Measurements from ENCODE around the gene KLHL29.
"Not testable (repeated sequence)": the region's sequence is repeated elsewhere in the genome, so short reads cannot be mapped to it uniquely, and the experiment has no call there.

The KLHL29 gene

GRCh38 chr2:23384551-23385343 lies at the start of gene KLHL29:
KLHL29 (plus strand) TSS chr2:23385179; CDS start chr2:23562197, 177,018 bp downstream.
- peak in 46 of 56 donors; percentile 4 to 79 (median 50) for DNase-seq

GRCh38 chr2:23335550-23335949 lies 49.4 kb upstream of the KLHL29 start:
- no peak for DNase-seq

DNA sequence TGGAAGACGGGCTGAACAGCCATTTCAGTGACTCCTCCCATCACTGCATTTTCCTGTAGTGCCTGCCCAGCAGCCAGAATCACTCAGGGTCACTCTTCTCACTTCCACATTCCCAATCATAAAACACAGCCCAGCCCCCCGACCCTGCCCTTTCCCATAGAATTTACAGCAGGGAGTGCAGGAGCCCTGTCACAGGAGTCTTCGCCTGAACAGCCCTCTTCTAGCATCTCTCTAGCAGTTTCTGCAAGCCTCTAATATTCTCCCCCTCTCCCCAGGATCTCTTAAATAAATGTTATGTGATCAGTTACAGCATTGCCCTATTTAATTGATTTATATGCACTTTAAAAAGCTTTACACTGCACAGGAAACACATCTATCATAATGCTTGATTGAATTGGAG lies 42.9 kb upstream of the KLHL29 start:
- DNase-seq: no peak

GRCh38 chr2:23346029-23346428 lies 39.0 kb upstream of the KLHL29 start:
- DNase-seq: no peak

- no peak for DNase-seq
These were observed 38.2 kb upstream of the KLHL29 start for GRCh38 chr2:23346781-23347180.

DNA sequence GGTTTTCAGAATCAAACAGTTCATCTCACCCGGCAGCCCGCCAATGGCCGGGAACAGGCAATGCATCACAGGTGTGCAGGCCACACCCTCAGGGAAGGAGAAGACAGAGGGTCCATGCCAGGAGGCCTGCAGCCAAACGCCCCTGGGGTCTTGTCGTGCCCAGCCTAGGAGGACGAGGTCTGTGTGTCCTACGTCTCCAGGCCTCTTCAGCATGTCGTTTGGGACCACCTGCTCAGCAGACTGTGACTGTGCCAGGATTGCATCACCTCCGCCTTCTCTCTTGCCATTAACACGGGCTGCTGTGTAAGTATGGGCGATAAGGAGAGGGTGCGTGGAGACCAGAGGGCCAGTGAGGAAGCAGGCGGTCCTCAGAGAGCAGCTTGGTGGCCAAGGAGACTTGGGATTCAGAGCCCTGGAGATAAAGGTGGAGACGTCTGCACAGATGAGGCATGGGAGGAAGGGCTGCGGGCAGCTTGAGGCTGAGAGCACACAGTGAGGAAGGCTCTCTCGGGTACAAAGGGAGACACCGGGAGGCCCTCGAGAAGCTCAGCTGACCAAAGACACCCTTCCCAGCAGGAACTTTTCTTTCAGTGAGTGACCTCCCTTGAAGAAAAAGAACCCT lies 37.4 kb upstream of the KLHL29 start:
- DNase-seq: no peak

DNA sequence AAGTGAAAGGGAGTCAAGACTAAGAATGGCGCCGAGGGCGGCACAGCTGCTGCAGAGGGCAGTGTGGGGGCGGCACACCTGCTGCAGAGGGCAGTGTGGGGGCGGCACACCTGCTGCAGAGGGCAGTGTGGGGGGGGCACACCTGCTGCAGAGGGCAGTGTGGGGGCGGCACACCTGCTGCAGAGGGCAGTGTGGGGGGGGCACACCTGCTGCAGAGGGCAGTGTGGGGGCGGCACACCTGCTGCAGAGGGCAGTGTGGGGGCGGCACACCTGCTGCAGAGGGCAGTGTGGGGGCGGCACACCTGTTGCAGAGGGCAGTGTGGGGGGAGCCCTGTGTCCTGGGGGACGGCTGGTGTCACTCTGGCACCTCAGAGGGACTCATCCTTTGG lies 36.9 kb upstream of the KLHL29 start:
- DNase-seq: not testable (repeated sequence)

DNA sequence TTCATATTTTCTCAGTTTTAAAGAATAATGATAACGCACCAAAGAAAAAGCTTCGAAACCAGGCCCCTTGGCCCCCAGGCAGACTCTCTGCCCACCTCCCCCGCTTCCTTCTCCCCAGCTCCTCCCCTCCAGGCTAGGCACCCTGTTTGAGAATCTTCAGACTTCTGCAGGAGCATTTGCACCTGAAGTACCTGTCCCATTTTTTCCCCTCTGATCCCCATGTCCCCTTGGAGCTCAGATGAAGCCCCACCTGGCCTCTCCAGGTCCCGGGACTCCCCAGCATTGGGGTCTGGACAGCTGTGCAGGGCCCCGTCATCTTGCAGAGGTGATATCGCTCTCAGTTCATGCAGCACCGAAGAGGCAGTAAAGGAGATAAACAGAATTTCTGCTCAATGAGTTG lies 35.5 kb upstream of the KLHL29 start:
- DNase-seq: no peak

DNA sequence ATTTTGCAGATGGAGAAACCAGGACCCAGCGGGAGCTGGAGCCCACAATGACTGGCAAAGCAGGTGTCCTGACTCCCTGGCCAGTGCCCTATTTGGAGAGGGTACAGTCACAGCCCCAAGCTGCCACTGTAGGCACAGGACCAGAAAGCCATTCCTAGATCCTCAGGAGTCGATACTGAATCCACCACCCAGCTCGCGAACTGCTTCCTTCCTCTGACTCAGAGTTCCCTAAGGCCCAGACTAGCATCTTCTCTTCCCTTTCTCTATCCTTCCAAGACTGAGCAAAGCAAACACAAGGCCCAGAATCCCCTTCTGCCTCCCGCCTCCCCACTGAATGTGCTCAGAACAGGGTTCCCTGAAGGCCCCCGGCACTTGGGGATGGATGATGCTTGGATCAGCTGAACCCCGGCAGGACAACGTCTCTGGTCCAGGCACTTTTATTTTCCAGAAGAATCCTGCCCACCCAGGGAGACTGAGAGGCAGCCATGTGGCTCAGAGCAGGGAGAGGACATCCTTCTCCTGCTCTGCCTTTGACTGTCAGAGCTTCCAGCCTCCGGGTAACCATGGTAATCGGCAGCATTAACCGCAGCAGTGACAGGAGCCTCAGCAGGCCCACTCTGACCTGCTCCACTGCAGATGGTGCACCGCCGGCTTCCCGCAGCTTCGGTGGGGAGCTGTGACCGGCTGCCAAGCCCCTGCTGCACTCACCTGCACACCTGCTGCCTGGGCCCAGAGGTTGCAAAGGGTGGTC lies 34.8 kb upstream of the KLHL29 start:
- DNase-seq: peak in 16 of 56 donors; percentile 3 to 63 (median 9)

- DNase-seq: no peak
These were observed 34.1 kb upstream of the KLHL29 start for GRCh38 chr2:23350792-23351355.

GRCh38 chr2:23351388-23352141 lies 33.4 kb upstream of the KLHL29 start:
- peak in 53 of 56 donors; percentile 9 to 81 (median 52) for DNase-seq

DNA sequence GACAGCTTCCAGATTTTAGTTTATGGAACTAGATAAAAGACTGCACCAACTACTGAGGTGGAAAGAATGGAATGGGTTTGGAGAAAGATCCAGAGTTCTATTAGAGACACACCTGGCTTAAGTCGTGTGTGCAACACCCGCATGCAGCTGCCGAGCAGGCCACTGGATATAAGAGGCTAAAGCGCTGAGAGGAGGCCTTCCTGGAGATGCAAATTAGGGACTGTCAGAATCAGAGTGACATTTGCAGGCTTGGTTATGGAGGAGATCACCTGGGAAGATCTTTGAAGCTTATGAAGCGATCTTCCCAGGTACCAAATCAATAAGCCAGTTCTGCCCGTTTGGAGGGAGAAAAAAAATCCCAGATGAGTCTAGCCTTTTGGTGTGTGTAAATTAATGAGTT lies 30.4 kb upstream of the KLHL29 start:
- DNase-seq: no peak

GRCh38 chr2:23355001-23355400 lies 30.0 kb upstream of the KLHL29 start:
- DNase-seq: no peak

GRCh38 chr2:23356711-23357110 lies 28.3 kb upstream of the KLHL29 start:
- no peak for DNase-seq

DNA sequence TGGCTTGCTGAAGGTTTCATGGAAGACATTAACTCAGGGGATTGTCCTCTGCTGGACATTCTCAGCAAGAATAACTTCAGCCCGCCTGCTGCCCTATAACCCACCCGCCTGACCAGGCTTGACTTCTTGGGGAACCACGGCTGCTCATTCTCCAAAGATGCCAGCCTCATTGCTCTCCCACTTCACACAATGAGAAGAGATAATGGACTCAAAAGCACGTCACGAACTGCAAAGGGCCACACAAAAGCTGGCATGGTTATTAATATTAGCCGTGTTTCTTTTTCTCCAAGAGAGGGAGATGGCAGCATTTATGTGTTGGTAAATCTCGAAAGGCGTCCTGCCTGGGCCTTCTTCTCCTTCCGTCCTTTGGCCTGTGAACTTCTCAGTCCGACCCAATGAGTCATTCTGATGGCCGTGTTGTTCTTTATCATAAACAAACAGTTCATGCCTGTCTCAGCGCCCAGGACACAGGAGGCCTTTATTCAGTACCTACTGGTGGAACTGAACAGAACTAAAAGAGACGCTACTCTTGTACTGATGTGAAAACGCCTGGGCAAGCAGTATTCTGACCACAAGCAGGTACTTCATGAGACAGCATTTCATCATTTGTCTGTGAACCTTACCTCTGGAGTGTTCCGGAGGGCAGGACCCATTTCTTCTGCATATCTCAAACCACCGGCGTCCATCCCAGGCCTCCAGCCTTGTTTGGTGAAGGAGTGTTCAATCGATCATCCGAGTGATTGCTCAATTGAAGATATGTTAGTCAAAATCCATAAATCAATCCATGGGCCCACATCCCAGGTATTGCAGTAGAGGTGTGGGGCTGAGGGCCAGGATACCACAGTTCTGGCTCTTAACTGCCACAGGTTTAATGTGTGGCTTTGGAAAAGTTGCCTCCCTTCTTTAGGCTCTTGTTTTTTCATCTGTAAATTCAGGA lies 25.1 kb upstream of the KLHL29 start:
- no peak for DNase-seq

- DNase-seq: no peak
These were observed 24.3 kb upstream of the KLHL29 start for GRCh38 chr2:23360571-23361125.

- no peak for DNase-seq
These were observed 23.8 kb upstream of the KLHL29 start for GRCh38 chr2:23361152-23361551.

- DNase-seq: no peak
These were observed 21.7 kb upstream of the KLHL29 start for GRCh38 chr2:23363268-23363667.

DNA sequence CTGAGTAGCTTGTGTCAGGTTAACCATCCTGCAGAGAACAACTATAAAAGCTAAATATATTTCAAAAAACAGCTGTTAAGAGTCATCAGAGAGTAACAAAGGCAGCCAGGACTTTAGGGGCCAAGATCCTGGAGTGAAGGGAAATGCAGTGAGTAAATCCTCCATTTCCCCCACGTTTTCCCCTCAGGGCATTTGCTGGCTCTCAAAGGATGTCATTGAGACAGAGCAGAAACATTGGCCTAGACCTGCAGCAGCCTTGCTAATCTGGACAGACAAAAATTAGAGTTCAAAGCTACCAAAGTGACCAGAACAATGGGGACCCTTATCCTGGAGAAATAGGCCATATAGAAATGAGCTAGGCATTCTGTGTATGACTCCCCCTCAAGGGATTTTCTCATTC lies 21.1 kb upstream of the KLHL29 start:
- DNase-seq: no peak

DNA sequence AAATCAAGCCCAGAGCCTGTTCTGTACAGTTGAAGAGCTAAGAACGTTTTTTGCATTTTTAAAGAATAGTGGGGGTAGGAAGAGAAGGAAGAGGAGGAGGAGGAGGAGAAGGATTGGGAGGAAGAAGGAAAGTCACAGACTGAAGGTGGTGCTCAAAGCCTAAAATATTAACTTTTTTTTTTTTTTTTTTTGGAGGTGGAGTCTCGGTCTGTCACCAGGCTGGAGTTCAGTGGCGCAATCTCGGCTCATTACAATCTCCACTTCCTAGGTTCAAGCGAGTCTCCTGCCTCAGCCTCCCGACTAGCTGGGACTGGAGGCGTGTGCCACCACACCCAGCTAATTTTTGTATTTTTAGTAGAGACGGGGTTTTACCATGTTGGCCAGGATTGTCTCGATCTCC lies 18.3 kb upstream of the KLHL29 start:
- DNase-seq: no peak
